ENCODE measurements around the gene MVP.

The MVP gene

DNA sequence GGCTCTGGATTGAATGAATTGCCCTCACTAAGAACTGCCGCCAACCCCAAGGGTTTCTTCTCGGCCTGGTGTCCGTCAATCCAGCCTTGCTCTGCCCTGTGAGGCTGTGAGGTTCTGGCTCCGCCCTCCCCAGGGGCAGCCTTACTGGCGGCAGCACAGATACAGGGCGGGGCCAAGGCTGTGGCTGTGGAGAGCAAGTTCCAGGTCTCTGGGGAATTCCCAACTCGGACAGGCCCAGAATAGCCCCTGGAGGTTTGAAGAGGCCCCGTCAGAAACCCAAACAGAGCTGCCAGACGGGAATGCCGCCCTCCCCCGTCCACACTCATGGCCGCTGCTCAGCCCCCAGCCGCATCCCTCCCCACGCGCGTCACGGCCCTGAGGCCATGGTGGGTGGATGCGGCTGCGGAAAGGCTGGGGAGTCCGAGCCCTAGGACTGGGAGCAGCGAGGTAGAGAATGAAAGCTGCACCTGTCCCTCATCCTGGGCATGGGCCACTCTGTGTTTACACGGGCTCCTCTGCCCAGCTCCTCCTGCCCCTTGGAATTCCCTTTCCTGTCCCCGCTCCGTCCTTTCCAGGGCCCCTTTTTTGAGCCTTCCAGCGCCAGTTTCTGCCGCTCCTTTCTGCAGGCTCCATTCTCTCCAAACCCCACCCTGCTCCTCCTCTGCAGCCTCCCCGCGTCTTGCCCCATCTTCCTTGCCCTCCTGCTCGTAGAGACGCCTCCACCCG lies 8.9 kb upstream of the MVP start:
- Histone ChIP-seq H3K27ac (ENCODE audit: low read depth, low read length) (peak overlapping the region; percentile 86; the same call in 1 of the 2 replicates), H3K4me3 (ENCODE audit: low read length) (peak overlapping the region; percentile 77), H3K9ac (ENCODE audit: low read depth, low read length) (peak overlapping the region; percentile 39), H3K36me3 (ENCODE audit: insufficient read depth, low read length) (peaks cover 21% of the 10 kb centered on the region), H3K27me3 (ENCODE audit: insufficient read depth, low read length) (no peaks in the 10 kb centered on the region), H3K4me1 (ENCODE audit: insufficient read depth, low read length) (peaks cover 40% of the 10 kb centered on the region), H3K9me3 (ENCODE audit: insufficient read depth, low read depth, low read length) (no peaks in the 10 kb centered on the region)
- WGBS, result 1% methylated on average over 30 of the region's 31 CpGs

- Histone ChIP-seq H3K36me3 (ENCODE audit: insufficient read depth, low read length) (peaks cover 21% of the 10 kb centered on the region), H3K27ac (ENCODE audit: low read depth, low read length) (peak within 1 kb of the TSS; percentile 86; the same call in 1 of the 2 replicates), H3K27me3 (ENCODE audit: insufficient read depth, low read length) (no peaks in the 10 kb centered on the region), H3K4me1 (ENCODE audit: insufficient read depth, low read length) (peaks cover 40% of the 10 kb centered on the region), H3K9me3 (ENCODE audit: insufficient read depth, low read depth, low read length) (no peaks in the 10 kb centered on the region), H3K4me3 (ENCODE audit: low read length) (peak within 1 kb of the TSS; percentile 77), H3K9ac (ENCODE audit: low read depth, low read length) (peak within 1 kb of the TSS; percentile 43)
- under 1% methylated on average over 65 of the region's 69 CpGs for WGBS
Measured at GRCh38 chr16:29811896-29812665, 8.2 kb upstream of the MVP start, which contains the start of gene PRRT2. Gene PRRT2 (plus strand): TSS chr16:29812193. CDS start chr16:29813055, 862 bp downstream.

DNA sequence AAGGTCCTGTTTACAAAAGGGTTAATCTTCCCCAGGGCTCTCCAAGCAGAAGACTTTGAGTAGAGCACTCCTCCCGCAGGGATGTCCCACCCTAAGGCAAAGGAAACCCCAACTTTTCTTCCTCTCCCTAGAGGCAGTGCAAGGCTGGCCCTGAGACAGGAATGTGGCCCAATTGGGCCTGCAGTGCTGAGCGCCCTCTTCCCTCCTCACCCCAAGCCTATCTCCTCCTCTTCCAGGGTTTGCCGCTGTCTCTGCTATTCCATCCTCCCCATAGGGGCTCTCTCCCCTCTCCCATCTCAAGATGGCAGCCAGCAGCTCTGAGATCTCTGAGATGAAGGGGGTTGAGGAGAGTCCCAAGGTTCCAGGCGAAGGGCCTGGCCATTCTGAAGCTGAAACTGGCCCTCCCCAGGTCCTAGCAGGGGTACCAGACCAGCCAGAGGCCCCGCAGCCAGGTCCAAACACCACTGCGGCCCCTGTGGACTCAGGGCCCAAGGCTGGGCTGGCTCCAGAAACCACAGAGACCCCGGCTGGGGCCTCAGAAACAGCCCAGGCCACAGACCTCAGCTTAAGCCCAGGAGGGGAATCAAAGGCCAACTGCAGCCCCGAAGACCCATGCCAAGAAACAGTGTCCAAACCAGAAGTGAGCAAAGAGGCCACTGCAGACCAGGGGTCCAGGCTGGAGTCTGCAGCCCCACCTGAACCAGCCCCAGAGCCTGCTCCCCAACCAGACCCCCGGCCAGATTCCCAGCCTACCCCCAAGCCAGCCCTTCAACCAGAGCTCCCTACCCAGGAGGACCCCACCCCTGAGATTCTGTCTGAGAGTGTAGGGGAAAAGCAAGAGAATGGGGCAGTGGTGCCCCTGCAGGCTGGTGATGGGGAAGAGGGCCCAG lies 7.3 kb upstream of the MVP start:
- peaks cover 40% of the 10 kb centered on the region for H3K4me1 ChIP-seq (ENCODE audit: insufficient read depth, low read length)
- no peaks in the 10 kb centered on the region for H3K27me3 ChIP-seq (ENCODE audit: insufficient read depth, low read length)
- peaks cover 23% of the 10 kb centered on the region for H3K36me3 ChIP-seq (ENCODE audit: insufficient read depth, low read length)
- peak overlapping the region; percentile 77 for H3K4me3 ChIP-seq (ENCODE audit: low read length)
- no peak overlapping the region; the same call in 1 of the 2 replicates for H3K27ac ChIP-seq (ENCODE audit: low read depth, low read length)
- WGBS, result 66% methylated on average over 9 of the region's 9 CpGs
- H3K9me3 ChIP-seq (ENCODE audit: insufficient read depth, low read depth, low read length), result no peaks in the 10 kb centered on the region
- H3K9ac ChIP-seq (ENCODE audit: low read depth, low read length), result peak overlapping the region; percentile 43; the same call in 1 of the 2 replicates

GRCh38 chr16:29813644-29814562 lies 6.4 kb upstream of the MVP start:
- Histone ChIP-seq H3K9me3 (ENCODE audit: insufficient read depth, low read depth, low read length) (no peaks in the 10 kb centered on the region), H3K9ac (ENCODE audit: low read depth, low read length) (peak overlapping the region; percentile 33), H3K4me1 (ENCODE audit: insufficient read depth, low read length) (peaks cover 35% of the 10 kb centered on the region), H3K27me3 (ENCODE audit: insufficient read depth, low read length) (no peaks in the 10 kb centered on the region), H3K27ac (ENCODE audit: low read depth, low read length) (peak overlapping the region; percentile 24; the same call in 1 of the 2 replicates), H3K4me3 (ENCODE audit: low read length) (peak overlapping the region; percentile 82), H3K36me3 (ENCODE audit: insufficient read depth, low read length) (peaks cover 24% of the 10 kb centered on the region)
- 67% methylated on average over 24 of the region's 24 CpGs for WGBS

- H3K4me1 ChIP-seq (ENCODE audit: insufficient read depth, low read length), result peaks cover 32% of the 10 kb centered on the region
- H3K9ac ChIP-seq (ENCODE audit: low read depth, low read length), result peak overlapping the region; percentile 33; the same call in 1 of the 2 replicates
- WGBS, result 51% methylated on average over 5 of the region's 5 CpGs
- H3K4me3 ChIP-seq (ENCODE audit: low read length), result peak overlapping the region; percentile 82
- H3K27me3 ChIP-seq (ENCODE audit: insufficient read depth, low read length), result no peaks in the 10 kb centered on the region
- H3K36me3 ChIP-seq (ENCODE audit: insufficient read depth, low read length), result peaks cover 25% of the 10 kb centered on the region
- H3K27ac ChIP-seq (ENCODE audit: low read depth, low read length), result 0 out of 2 replicates have a peak overlapping the region, but pooled peaks have one; percentile 22
- H3K9me3 ChIP-seq (ENCODE audit: insufficient read depth, low read depth, low read length), result no peaks in the 10 kb centered on the region
Measured at GRCh38 chr16:29814592-29814991, 5.7 kb upstream of the MVP start.

GRCh38 chr16:29815032-29815721 lies 5.1 kb upstream of the MVP start:
- H3K4me3 ChIP-seq (ENCODE audit: low read length), result peak overlapping the region; percentile 82
- peak overlapping the region; percentile 34; the same call in 1 of the 2 replicates for H3K9ac ChIP-seq (ENCODE audit: low read depth, low read length)
- no peaks in the 10 kb centered on the region for H3K9me3 ChIP-seq (ENCODE audit: insufficient read depth, low read depth, low read length)
- H3K4me1 ChIP-seq (ENCODE audit: insufficient read depth, low read length), result peaks cover 27% of the 10 kb centered on the region
- 5% methylated on average over 33 of the region's 39 CpGs for WGBS
- H3K36me3 ChIP-seq (ENCODE audit: insufficient read depth, low read length), result peaks cover 26% of the 10 kb centered on the region
- peak overlapping the region; percentile 29; the same call in 1 of the 2 replicates for H3K27ac ChIP-seq (ENCODE audit: low read depth, low read length)
- no peaks in the 10 kb centered on the region for H3K27me3 ChIP-seq (ENCODE audit: insufficient read depth, low read length)

DNA sequence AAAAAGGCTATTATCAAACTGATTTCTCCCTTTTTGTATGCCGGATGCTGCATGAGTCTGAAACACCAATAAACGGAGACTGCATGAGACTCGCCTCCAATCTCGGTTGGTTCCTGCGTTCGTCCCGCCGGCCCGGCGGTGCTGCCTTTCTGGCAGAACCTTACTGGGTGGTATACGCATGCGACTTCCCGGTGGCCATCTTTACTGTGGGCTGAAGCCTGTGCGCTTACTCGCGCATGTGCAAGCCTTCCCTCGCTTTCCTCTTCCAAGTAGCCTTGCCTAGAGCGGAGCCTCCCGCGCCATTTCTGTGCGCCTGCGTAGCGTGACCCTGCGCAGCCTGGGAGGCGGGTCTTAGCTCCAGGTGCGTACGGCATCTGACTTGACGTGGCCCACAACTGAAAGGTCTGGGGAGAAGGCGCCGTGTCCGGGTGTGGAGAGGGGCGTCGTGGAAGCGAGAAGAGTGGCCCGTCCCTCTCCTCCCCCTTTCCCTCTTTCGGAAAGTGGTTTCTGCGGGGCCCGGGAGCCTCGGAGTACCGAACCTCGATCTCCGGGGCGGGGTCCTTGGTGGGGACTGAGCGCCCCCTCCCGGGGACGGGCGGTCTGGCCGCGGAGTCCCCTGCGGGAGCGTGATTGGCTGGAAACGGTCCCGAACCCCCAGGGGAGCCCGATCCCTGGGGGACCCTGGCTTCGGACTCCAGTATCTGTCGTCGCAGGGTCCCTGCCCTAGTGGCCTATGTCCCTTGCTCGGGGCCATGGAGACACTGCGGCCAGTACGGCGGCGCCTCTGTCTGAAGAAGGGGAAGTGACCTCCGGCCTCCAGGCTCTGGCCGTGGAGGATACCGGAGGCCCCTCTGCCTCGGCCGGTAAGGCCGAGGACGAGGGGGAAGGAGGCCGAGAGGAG lies 4.2 kb upstream of the MVP start, which contains the start of gene PAGR1:
Gene PAGR1, plus strand, starts transcription at position 360 of the 901 bp plus-strand sequence. Its CDS starts 374 bp downstream, at position 734.
- H3K4me1 ChIP-seq (ENCODE audit: insufficient read depth, low read length), result peaks cover 18% of the 10 kb centered on the region; the same call in 1 of the 2 replicates
- H3K9me3 ChIP-seq (ENCODE audit: insufficient read depth, low read depth, low read length), result no peaks in the 10 kb centered on the region
- under 1% methylated on average over 64 of the region's 70 CpGs for WGBS
- H3K4me3 ChIP-seq (ENCODE audit: low read length), result peak within 1 kb of the TSS; percentile 82
- no peaks in the 10 kb centered on the region for H3K27me3 ChIP-seq (ENCODE audit: insufficient read depth, low read length)
- peak within 1 kb of the TSS; percentile 78 for H3K9ac ChIP-seq (ENCODE audit: low read depth, low read length)
- H3K27ac ChIP-seq (ENCODE audit: low read depth, low read length), result peak within 1 kb of the TSS; percentile 77
- peaks cover 33% of the 10 kb centered on the region for H3K36me3 ChIP-seq (ENCODE audit: insufficient read depth, low read length)

DNA sequence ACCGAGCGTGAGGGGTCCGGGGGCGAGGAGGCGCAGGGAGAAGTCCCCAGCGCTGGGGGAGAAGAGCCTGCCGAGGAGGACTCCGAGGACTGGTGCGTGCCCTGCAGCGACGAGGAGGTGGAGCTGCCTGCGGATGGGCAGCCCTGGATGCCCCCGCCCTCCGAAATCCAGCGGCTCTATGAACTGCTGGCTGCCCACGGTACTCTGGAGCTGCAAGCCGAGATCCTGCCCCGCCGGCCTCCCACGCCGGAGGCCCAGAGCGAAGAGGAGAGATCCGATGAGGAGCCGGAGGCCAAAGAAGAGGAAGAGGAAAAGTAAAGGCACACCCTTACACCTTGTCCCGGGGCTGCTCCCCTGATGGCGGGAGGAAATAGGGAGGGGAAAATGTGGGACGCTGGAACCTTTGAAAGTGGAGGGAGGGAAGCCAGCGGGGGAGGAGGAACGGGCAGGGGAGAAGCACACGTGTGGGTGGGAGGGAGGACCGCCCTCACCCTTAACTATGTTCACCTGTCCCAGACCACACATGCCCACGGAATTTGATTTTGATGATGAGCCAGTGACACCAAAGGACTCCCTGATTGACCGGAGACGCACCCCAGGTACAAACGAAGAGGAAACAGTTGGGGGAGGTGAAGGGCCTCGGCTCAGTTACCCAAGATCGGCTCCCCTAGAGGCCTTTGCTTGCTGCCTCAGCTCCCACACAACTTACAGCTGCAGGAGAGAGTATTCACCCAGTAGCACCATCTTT lies 3.4 kb upstream of the MVP start:
- 2% methylated on average over 34 of the region's 37 CpGs for WGBS
- H3K4me3 ChIP-seq (ENCODE audit: low read length), result peak overlapping the region; percentile 82
- H3K4me1 ChIP-seq (ENCODE audit: insufficient read depth, low read length), result peaks cover 18% of the 10 kb centered on the region; the same call in 1 of the 2 replicates

More for the DNA sequence above, 3.4 kb upstream of the MVP start:
- Histone ChIP-seq H3K9me3 (ENCODE audit: insufficient read depth, low read depth, low read length) (no peaks in the 10 kb centered on the region), H3K9ac (ENCODE audit: low read depth, low read length) (peak overlapping the region; percentile 78), H3K36me3 (ENCODE audit: insufficient read depth, low read length) (peaks cover 33% of the 10 kb centered on the region), H3K27ac (ENCODE audit: low read depth, low read length) (peak overlapping the region; percentile 75), H3K27me3 (ENCODE audit: insufficient read depth, low read length) (no peaks in the 10 kb centered on the region)

All from HUES64 (cell line).